Keratinocyte (primary cell): ENCODE results near the gene PTBP3. TPM values are rescaled to one million over a fixed set of nuclear protein-coding genes. Genes with fewer than 3 reads are reported as not detected.

Experiments used
- DNase-seq: peaks from one replicate; pipeline ENCODE4 v3.0.0-alpha.2; 2011; ENCODE audit warnings: low read depth, missing footprints, low spot score
- FAIRE-seq: peaks from 2 replicates; lab custom pipeline; 2011; peaks lifted over from hg19 to GRCh38; lab: Jason Lieb, UNC
- H2AFZ ChIP-seq: 2 replicates; pipeline ENCODE4 v1.6.0; 2012; ENCODE audit warnings: low read length, control low read depth, inconsistent platforms; ENCODE audit not compliant: control insufficient read depth
- H3K27ac ChIP-seq: 2 replicates; pipeline ENCODE4 v1.5.1; 2011; ENCODE audit warnings: low read length; ENCODE audit not compliant: control insufficient read depth, insufficient read depth
- H3K27me3 ChIP-seq: 3 replicates; pipeline ENCODE4 v1.6.0; 2011; ENCODE audit warnings: low read length; ENCODE audit not compliant: control insufficient read depth, insufficient read depth; ENCODE audit errors: extremely low read depth
- H3K36me3 ChIP-seq, 2 experiments: 2 replicates in 1 of 2; 3 replicates in 1 of 2; pipeline ENCODE4 v1.5.1; 2011; ENCODE audit warnings: low read length in 2 of 2, mild to moderate bottlenecking in 1 of 2; ENCODE audit not compliant: control insufficient read depth in 2 of 2, insufficient read depth in 2 of 2; ENCODE audit errors: extremely low read depth in 1 of 2
- H3K4me1 ChIP-seq: 3 replicates; pipeline ENCODE4 v1.5.1; 2011; ENCODE audit warnings: low read length; ENCODE audit not compliant: control insufficient read depth, insufficient read depth; ENCODE audit errors: extremely low read depth
- H3K4me2 ChIP-seq: 3 replicates; pipeline ENCODE4 v1.6.0; 2011; ENCODE audit warnings: low read depth, low read length; ENCODE audit not compliant: control insufficient read depth, insufficient read depth; ENCODE audit errors: extremely low read depth
- H3K4me3 ChIP-seq, 3 experiments: fragments of 200-600 bp in 1 of 3; sonication (generic) in 1 of 3; 2 replicates in 2 of 3; 3 replicates in 1 of 3; pipeline ENCODE4 v1.5.1; 2011 to 2016; ENCODE audit warnings: low read length in 3 of 3, mild to moderate bottlenecking in 3 of 3, control low read depth in 2 of 3, inconsistent platforms in 1 of 3, low read depth in 1 of 3, mixed read lengths in 1 of 3, mixed run types in 1 of 3, moderate library complexity in 1 of 3; ENCODE audit not compliant: control insufficient read depth in 2 of 3, insufficient read depth in 2 of 3; ENCODE audit errors: extremely low read depth in 1 of 3
- H3K79me2 ChIP-seq: 2 replicates; pipeline ENCODE4 v1.6.0; 2012; ENCODE audit warnings: low read length; ENCODE audit not compliant: control insufficient read depth, insufficient read depth
- H3K9ac ChIP-seq: 3 replicates; pipeline ENCODE4 v1.6.0; 2011; ENCODE audit warnings: low read length; ENCODE audit not compliant: control insufficient read depth, insufficient read depth; ENCODE audit errors: extremely low read depth
- H3K9me1 ChIP-seq: 3 replicates; pipeline ENCODE4 v1.6.0; 2011; ENCODE audit warnings: low read length; ENCODE audit not compliant: control insufficient read depth, insufficient read depth; ENCODE audit errors: extremely low read depth
- H3K9me3 ChIP-seq: 2 replicates; pipeline ENCODE4 v1.5.1; 2012; ENCODE audit warnings: low read depth, low read length; ENCODE audit not compliant: control insufficient read depth
- H4K20me1 ChIP-seq: 3 replicates; pipeline ENCODE4 v1.6.0; 2011; ENCODE audit warnings: low read length; ENCODE audit not compliant: control insufficient read depth, insufficient read depth; ENCODE audit errors: extremely low read depth
- EZH2 ChIP-seq: IDR thresholded peaks from one replicate; pipeline ENCODE4 v1.6.1; 2012; ENCODE audit warnings: inconsistent platforms, mild to moderate bottlenecking, low read length, moderate library complexity
- dilution Hi-C: fragments of 300-500 bp; cut with MboI; formaldehyde crosslinking; loops from one replicate; pipeline ENCODE4 v1.7.0; 2020; ENCODE audit warnings: low sequenced_read_pairs; ENCODE audit not compliant: extremely low pct_ligation_motif_present
- polyA plus RNA-seq, 5 experiments: library from polyadenylated mRNA; depleted of rRNA in 3 of 5; stranded (reverse) in 3 of 5; stranded (forward) in 1 of 5; unstranded in 1 of 5; fragments of >200 nt; gene quantifications; 1 replicate in 1 of 5; 2 replicates in 3 of 5; 3 replicates in 1 of 5; pipeline versions ENCODE4 v1.2.1 to v1.2.3, GENCODE V29; 2011 to 2012; ENCODE audit warnings: missing spikeins in 2 of 5, low read depth in 1 of 5, low replicate concordance in 1 of 5
- TF ChIP-seq, protein P1 (sequence below), 3 experiments: IDR thresholded peaks in 1 of 3; conservative IDR thresholded peaks in 1 of 3; optimal IDR thresholded peaks in 1 of 3; 2 replicates in 2 of 3; 3 replicates in 1 of 3; pipeline versions ENCODE3 to v1.5.1; 2011; ENCODE audit warnings: low read length in 3 of 3, mild to moderate bottlenecking in 3 of 3, moderate library complexity in 2 of 3, control low read depth in 1 of 3, inconsistent platforms in 1 of 3; ENCODE audit not compliant: insufficient read depth in 2 of 3; ENCODE audit errors: extremely low read depth in 1 of 3

PTBP3 gene
- polyA plus RNA-seq, 1 donor (not counting 4 experiments of a cell fraction or from before 2014, with no cell fraction given): 51.0 TPM

DNA sequence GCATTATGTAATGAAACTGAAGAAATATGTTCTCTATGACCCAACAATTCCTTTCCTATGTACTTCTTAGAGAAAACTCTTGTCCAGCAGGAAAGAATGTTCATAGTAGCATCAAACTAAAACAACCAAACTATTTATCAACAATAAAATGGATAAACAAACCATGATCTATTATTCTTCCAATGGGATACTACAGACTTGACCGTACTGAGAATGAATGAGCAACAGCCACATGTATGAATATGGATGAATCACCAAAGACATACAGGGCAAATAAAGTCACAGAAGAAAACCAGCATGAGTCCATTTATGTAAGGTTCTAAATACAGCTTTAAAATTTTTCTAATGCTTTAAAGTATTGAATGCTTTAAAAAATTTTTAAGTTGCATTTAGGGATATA is 84.7 kb downstream of the PTBP3 start:
- no peaks in the 10 kb centered on the region for H3K27me3 ChIP-seq
- TF ChIP-seq EZH2: no peak
- TF ChIP-seq, protein P1, sequence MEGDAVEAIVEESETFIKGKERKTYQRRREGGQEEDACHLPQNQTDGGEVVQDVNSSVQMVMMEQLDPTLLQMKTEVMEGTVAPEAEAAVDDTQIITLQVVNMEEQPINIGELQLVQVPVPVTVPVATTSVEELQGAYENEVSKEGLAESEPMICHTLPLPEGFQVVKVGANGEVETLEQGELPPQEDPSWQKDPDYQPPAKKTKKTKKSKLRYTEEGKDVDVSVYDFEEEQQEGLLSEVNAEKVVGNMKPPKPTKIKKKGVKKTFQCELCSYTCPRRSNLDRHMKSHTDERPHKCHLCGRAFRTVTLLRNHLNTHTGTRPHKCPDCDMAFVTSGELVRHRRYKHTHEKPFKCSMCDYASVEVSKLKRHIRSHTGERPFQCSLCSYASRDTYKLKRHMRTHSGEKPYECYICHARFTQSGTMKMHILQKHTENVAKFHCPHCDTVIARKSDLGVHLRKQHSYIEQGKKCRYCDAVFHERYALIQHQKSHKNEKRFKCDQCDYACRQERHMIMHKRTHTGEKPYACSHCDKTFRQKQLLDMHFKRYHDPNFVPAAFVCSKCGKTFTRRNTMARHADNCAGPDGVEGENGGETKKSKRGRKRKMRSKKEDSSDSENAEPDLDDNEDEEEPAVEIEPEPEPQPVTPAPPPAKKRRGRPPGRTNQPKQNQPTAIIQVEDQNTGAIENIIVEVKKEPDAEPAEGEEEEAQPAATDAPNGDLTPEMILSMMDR (optimal IDR thresholded peaks at IDR 0.05 in 1 of 3, IDR thresholded peaks at IDR 0.05 in 1 of 3, conservative IDR thresholded peaks at IDR 0.05 in 1 of 3; ENCODE audit: extremely low read depth in 1 of 3, insufficient read depth in 2 of 3, low read length in 3 of 3): no peak
- H3K27ac ChIP-seq: peak overlapping the region; percentile 91
- peaks cover 35% of the 10 kb centered on the region for H3K79me2 ChIP-seq
- FAIRE-seq (peak; percentile 55), DNase-seq (no peak)
- peak overlapping the region in 2 of 3 experiments; percentile 49 to 52 for H3K4me3 ChIP-seq
- no peaks in the 10 kb centered on the region for H3K9me1 ChIP-seq
- dilution Hi-C loops: no loop called here
- H2AFZ ChIP-seq: no peak overlapping the region
- H3K9me3 ChIP-seq: no peaks in the 10 kb centered on the region
- H4K20me1 ChIP-seq: no peaks in the 10 kb centered on the region
- H3K4me1 ChIP-seq: peaks cover 25% of the 10 kb centered on the region
- peaks cover 1 to 19% of the 10 kb centered on the region in 2 experiments for H3K36me3 ChIP-seq
- peak overlapping the region; percentile 76 for H3K4me2 ChIP-seq
- H3K9ac ChIP-seq: peak overlapping the region; percentile 62

DNA sequence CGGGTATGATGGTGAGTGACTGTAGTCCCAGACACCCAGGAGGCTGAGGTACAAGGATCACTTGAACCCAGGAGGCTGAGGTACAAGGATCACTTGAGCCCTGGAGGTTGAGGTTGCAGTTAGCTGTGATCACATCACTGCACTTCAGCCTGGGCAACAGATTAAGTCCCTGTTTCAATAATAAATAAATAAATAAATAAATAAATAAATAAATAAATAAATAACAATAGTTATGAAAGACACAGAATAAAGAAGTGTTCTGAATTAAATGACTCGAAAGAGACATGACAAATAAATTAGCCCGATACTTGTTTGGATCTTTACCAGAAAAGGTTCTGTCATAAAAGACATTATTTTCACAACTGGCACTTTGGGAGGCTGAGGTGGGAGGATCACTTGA is 86.3 kb downstream of the PTBP3 start:
- Histone ChIP-seq H3K79me2 (peaks cover 38% of the 10 kb centered on the region), H3K4me2 (no peak overlapping the region), H3K4me1 (peaks cover 26% of the 10 kb centered on the region), H3K4me3 (no peak overlapping the region), H3K9me3 (no peaks in the 10 kb centered on the region), H3K27ac (no peak overlapping the region), H4K20me1 (no peaks in the 10 kb centered on the region), H3K9ac (no peak overlapping the region), H3K27me3 (no peaks in the 10 kb centered on the region), H3K36me3 (peaks cover 2 to 19% of the 10 kb centered on the region in 2 experiments), H3K9me1 (no peaks in the 10 kb centered on the region), H2AFZ (no peak overlapping the region)
- dilution Hi-C loops: no loop called here
- FAIRE-seq: no peak
- DNase-seq: no peak
- TF ChIP-seq, protein P1 (optimal IDR thresholded peaks at IDR 0.05 in 1 of 3, IDR thresholded peaks at IDR 0.05 in 1 of 3, conservative IDR thresholded peaks at IDR 0.05 in 1 of 3; ENCODE audit: extremely low read depth in 1 of 3, insufficient read depth in 2 of 3, low read length in 3 of 3): no peak
- TF ChIP-seq EZH2: no peak
